H1 (cell line): ENCODE data around the gene TAS1R3. TPM values are rescaled to one million over a fixed set of nuclear protein-coding genes. Genes with fewer than 3 reads are reported as not detected.

Source experiments
- CTCF ChIA-PET: fragments of 300-600 bp; sonication (Branson Sonifier 250); formaldehyde crosslinking; loops from one replicate; lab custom pipeline; 2021; ENCODE audit not compliant: partially characterized antibody; lab: Charles Lee
- POLR2A ChIA-PET: fragments of 300-600 bp; sonication (Branson Sonifier 250); formaldehyde crosslinking; loops from one replicate; lab custom pipeline; 2021; ENCODE audit warnings: inconsistent platforms; ENCODE audit not compliant: partially characterized antibody; lab: Charles Lee
- DNase-seq, 2 experiments: peaks; one replicate each; pipeline versions ENCODE4 v3.0.0 to v3.0.0-alpha.2; 2010 to 2022; ENCODE audit warnings: low spot score in 2 of 2, low read depth in 1 of 2, mixed read lengths in 1 of 2
- FAIRE-seq: peaks from 2 replicates; lab custom pipeline; 2011; peaks lifted over from hg19 to GRCh38; lab: Jason Lieb, UNC
- H2AFZ ChIP-seq: 2 replicates; pipeline ENCODE4 v1.8.1; 2012; ENCODE audit warnings: low read length, inconsistent platforms
- H2AK5ac ChIP-seq: 2 replicates; pipeline ENCODE4 v1.6.1; 2013; ENCODE audit warnings: low read depth, low read length
- H2BK120ac ChIP-seq: replicated peaks from 2 replicates; pipeline ENCODE3; 2013; ENCODE audit warnings: low read depth, low read length, inconsistent platforms
- H2BK12ac ChIP-seq: 2 replicates; pipeline ENCODE4 v1.6.1; 2013; ENCODE audit warnings: low read depth, low read length
- H2BK15ac ChIP-seq: 2 replicates; pipeline ENCODE4 v1.6.1; 2013; ENCODE audit warnings: low read length
- H2BK20ac ChIP-seq: 2 replicates; pipeline ENCODE4 v1.6.1; 2013; ENCODE audit warnings: low read length
- H2BK5ac ChIP-seq: 2 replicates; pipeline ENCODE4 v1.6.1; 2013; ENCODE audit warnings: low read depth, low read length
- H3K14ac ChIP-seq: 2 replicates; pipeline ENCODE4 v1.6.1; 2013; ENCODE audit warnings: inconsistent platforms; ENCODE audit not compliant: insufficient read length
- H3K18ac ChIP-seq: 2 replicates; pipeline ENCODE4 v1.6.1; 2013; ENCODE audit warnings: low read length; ENCODE audit errors: extremely low read depth
- H3K23ac ChIP-seq: 2 replicates; pipeline ENCODE4 v1.6.1; 2013; ENCODE audit warnings: inconsistent platforms; ENCODE audit not compliant: insufficient read length
- H3K23me2 ChIP-seq: 2 replicates; pipeline ENCODE4 v1.6.1; 2013; ENCODE audit warnings: low read depth, low read length
- H3K27ac ChIP-seq: 2 replicates; pipeline ENCODE4 v1.6.1; 2011; ENCODE audit warnings: low read depth, low read length, inconsistent platforms
- H3K27me3 ChIP-seq, 4 experiments: replicated peaks in 1 of 4; 1 replicate in 1 of 4; 2 replicates in 3 of 4; pipeline versions ENCODE4 v1.6.1 to v1.8.1; 2011 to 2013; ENCODE audit warnings: low read length in 3 of 4, mild to moderate bottlenecking in 3 of 4, inconsistent platforms in 2 of 4, mixed read lengths in 2 of 4, moderate library complexity in 1 of 4; ENCODE audit not compliant: control insufficient read depth in 3 of 4, insufficient read depth in 3 of 4; ENCODE audit errors: extremely low read depth in 1 of 4
- H3K36me3 ChIP-seq, 4 experiments: 2 replicates each; pipeline versions ENCODE4 v1.6.1 to v1.8.1; 2011 to 2013; ENCODE audit warnings: mild to moderate bottlenecking in 4 of 4, low read length in 3 of 4, moderate library complexity in 2 of 4, control low read depth in 1 of 4, inconsistent platforms in 1 of 4; ENCODE audit not compliant: insufficient read depth in 4 of 4, control insufficient read depth in 2 of 4
- H3K4ac ChIP-seq: replicated peaks from 2 replicates; pipeline ENCODE3; 2013; ENCODE audit warnings: low read length, low read depth, mixed read lengths, inconsistent platforms; ENCODE audit not compliant: insufficient read length
- H3K4me1 ChIP-seq, 4 experiments: replicated peaks in 1 of 4; 1 replicate in 1 of 4; 2 replicates in 3 of 4; pipeline versions ENCODE4 v1.6.1 to v1.8.1; 2011 to 2013; ENCODE audit warnings: low read length in 3 of 4, inconsistent platforms in 2 of 4, mixed read lengths in 1 of 4; ENCODE audit not compliant: insufficient read depth in 4 of 4, control insufficient read depth in 3 of 4
- H3K4me2 ChIP-seq, 2 experiments: 2 replicates each; pipeline versions ENCODE4 v1.6.1 to v1.8.1; 2011 to 2013; ENCODE audit warnings: low read depth in 2 of 2, low read length in 2 of 2, control low read depth in 1 of 2, inconsistent platforms in 1 of 2, mild to moderate bottlenecking in 1 of 2; ENCODE audit not compliant: insufficient read depth in 1 of 2
- H3K4me3 ChIP-seq, 4 experiments: fragments of 200-600, 300-600 bp in 1 of 4; sonication (generic), shearing (Covaris generic), sonication (Bioruptor Twin) in 1 of 4; 2 replicates each; pipeline versions ENCODE4 v1.5.1 to v1.8.1; 2011 to 2016; ENCODE audit warnings: low read length in 4 of 4, low read depth in 3 of 4, control low read depth in 2 of 4, inconsistent platforms in 2 of 4, mild to moderate bottlenecking in 2 of 4, mixed read lengths in 1 of 4, moderate library complexity in 1 of 4; ENCODE audit not compliant: insufficient read depth in 2 of 4; ENCODE audit errors: extremely low read depth in 1 of 4
- H3K56ac ChIP-seq: replicated peaks from 2 replicates; pipeline ENCODE3; 2013; ENCODE audit warnings: low read depth, mild to moderate bottlenecking, mixed read lengths, low read length, inconsistent platforms; ENCODE audit not compliant: insufficient read length
- H3K79me1 ChIP-seq: 2 replicates; pipeline ENCODE4 v1.6.1; 2013; ENCODE audit warnings: low read depth, low read length, control low read depth
- H3K79me2 ChIP-seq, 2 experiments: 2 replicates each; pipeline versions ENCODE4 v1.6.1 to v1.8.1; 2012 to 2013; ENCODE audit warnings: low read length in 2 of 2, mild to moderate bottlenecking in 2 of 2, inconsistent platforms in 1 of 2; ENCODE audit not compliant: insufficient read depth in 2 of 2, control insufficient read depth in 1 of 2
- H3K9ac ChIP-seq, 4 experiments: replicated peaks in 1 of 4; 1 replicate in 1 of 4; 2 replicates in 3 of 4; pipeline versions ENCODE4 v1.6.1 to v1.8.1; 2011 to 2013; ENCODE audit warnings: low read depth in 3 of 4, low read length in 3 of 4, control low read depth in 2 of 4, mild to moderate bottlenecking in 2 of 4, moderate library complexity in 2 of 4, inconsistent platforms in 1 of 4; ENCODE audit errors: extremely low read depth in 1 of 4
- H3K9me3 ChIP-seq, 2 experiments: 2 replicates each; pipeline versions ENCODE4 v1.6.1 to v1.8.1; 2012 to 2013; ENCODE audit warnings: mild to moderate bottlenecking in 2 of 2, moderate library complexity in 2 of 2, control low read depth in 1 of 2, inconsistent platforms in 1 of 2, low read depth in 1 of 2, low read length in 1 of 2, mixed read lengths in 1 of 2; ENCODE audit not compliant: insufficient read depth in 2 of 2
- H4K20me1 ChIP-seq, 2 experiments: replicated peaks in 1 of 2; 2 replicates each; pipeline versions ENCODE3 to v1.8.1; 2011 to 2013; ENCODE audit warnings: inconsistent platforms in 2 of 2, low read length in 2 of 2, mild to moderate bottlenecking in 1 of 2; ENCODE audit not compliant: insufficient read depth in 2 of 2, control insufficient read depth in 1 of 2
- H4K5ac ChIP-seq: 2 replicates; pipeline ENCODE4 v1.6.1; 2013; ENCODE audit warnings: low read length, low read depth, mixed read lengths, inconsistent platforms; ENCODE audit not compliant: insufficient read length
- H4K8ac ChIP-seq: 2 replicates; pipeline ENCODE4 v1.8.0; 2013; ENCODE audit warnings: mild to moderate bottlenecking, moderate library complexity, low read length, inconsistent platforms; ENCODE audit not compliant: insufficient read depth; ENCODE audit errors: extremely low read depth
- H4K91ac ChIP-seq: replicated peaks from 2 replicates; pipeline ENCODE3; 2013; ENCODE audit warnings: low read length, mixed read lengths, inconsistent platforms; ENCODE audit not compliant: insufficient read length
- CEBPB ChIP-seq: IDR thresholded peaks from 2 replicates; pipeline ENCODE4 v1.6.1; 2012; ENCODE audit warnings: low read depth, low read length
- CREB1 ChIP-seq: IDR thresholded peaks from 2 replicates; pipeline ENCODE4 v1.6.1; 2012; ENCODE audit warnings: inconsistent platforms
- GTF2F1 ChIP-seq: IDR thresholded peaks from 2 replicates; pipeline ENCODE4 v1.6.1; 2012; ENCODE audit warnings: low read depth, low read length, improper control_type of control experiment, borderline replicate concordance
- JUND ChIP-seq: IDR thresholded peaks from 2 replicates; pipeline ENCODE4 v1.6.1; 2011; ENCODE audit warnings: mild to moderate bottlenecking, improper control_type of control experiment, low read length
- KDM1A ChIP-seq: fragments of 200-600, 300-600 bp; sonication (generic); IDR thresholded peaks from 2 replicates; pipeline ENCODE4 v1.7.1; 2016; ENCODE audit warnings: mild to moderate bottlenecking, low read length, borderline replicate concordance
- MAFK ChIP-seq: IDR thresholded peaks from 2 replicates; pipeline ENCODE4 v1.6.1; 2012; ENCODE audit warnings: low read depth, mild to moderate bottlenecking, improper control_type of control experiment, low read length
- POLR2A ChIP-seq, 2 experiments: IDR thresholded peaks; 1 replicate in 1 of 2; 2 replicates in 1 of 2; pipeline ENCODE4 v1.6.1; 2011; ENCODE audit warnings: low read depth in 2 of 2, low read length in 2 of 2, mild to moderate bottlenecking in 2 of 2; ENCODE audit errors: control extremely low read depth in 1 of 2
- SP2 ChIP-seq: IDR thresholded peaks from 2 replicates; pipeline ENCODE4 v1.6.1; 2012; ENCODE audit warnings: mild to moderate bottlenecking, low read length, inconsistent platforms
- SP4 ChIP-seq: IDR thresholded peaks from 2 replicates; pipeline ENCODE4 v1.6.1; 2012; ENCODE audit warnings: low read length, inconsistent platforms
- TBP ChIP-seq: IDR thresholded peaks from 2 replicates; pipeline ENCODE4 v1.6.1; 2011; ENCODE audit warnings: low read depth, low read length, improper control_type of control experiment
- WGBS, 2 experiments: shearing (Covaris generic) in 1 of 2; methylation state at CpG; one replicate each; pipeline versions ENCODE4 v1.1.6 to v1.1.7; 2013 to 2015; ENCODE audit warnings: low lambda C conversion rate in 2 of 2, mixed read lengths in 2 of 2, inconsistent platforms in 1 of 2, low coverage in 1 of 2, missing lambda C conversion rate in 1 of 2; ENCODE audit not compliant: insufficient replicate concordance in 2 of 2, insufficient coverage in 1 of 2, insufficient read length in 1 of 2; ENCODE audit errors: extremely low coverage in 1 of 2, missing lambda C conversion rate in 1 of 2; 5-methylcytosine and 5-hydroxymethylcytosine counted together
- polyA plus RNA-seq, 7 experiments: library from polyadenylated mRNA; depleted of rRNA in 3 of 7; stranded (reverse) in 5 of 7; unstranded in 2 of 7; fragments of >200 nt in 5 of 7; fragments of 200-250 nt in 2 of 7; gene quantifications; 1 replicate in 5 of 7; 2 replicates in 1 of 7; 4 replicates in 1 of 7; pipeline versions ENCODE4 v1.2.1 to v1.2.3, GENCODE V29; 2011 to 2013; ENCODE audit warnings: missing spikeins in 2 of 7, mixed read lengths in 2 of 7
- total RNA-seq: library from RNA; stranded (reverse); fragmentation: NEBNext Ultra II Directional; extraction: Animal tissue kit (Norgen Biotek cat#: 25700); gene quantifications from 2 replicates; pipeline ENCODE4 v1.2.1, GENCODE V29; 2021
- TF ChIP-seq, protein P1 (sequence below): IDR thresholded peaks from 2 replicates; pipeline ENCODE4 v1.6.1; 2011; ENCODE audit warnings: low read depth, mild to moderate bottlenecking, low read length; ENCODE audit not compliant: insufficient read depth
- TF ChIP-seq, protein P2 (sequence below): IDR thresholded peaks from 2 replicates; pipeline ENCODE4 v1.6.1; 2011; ENCODE audit warnings: low read length, improper control_type of control experiment

The TAS1R3 gene
- total and polyA plus RNA-seq, 2 of the 8 experiments (the other 6 are each of a cell fraction or from before 2014, with no cell fraction given) = 0.03 to 0.19 TPM

DNA sequence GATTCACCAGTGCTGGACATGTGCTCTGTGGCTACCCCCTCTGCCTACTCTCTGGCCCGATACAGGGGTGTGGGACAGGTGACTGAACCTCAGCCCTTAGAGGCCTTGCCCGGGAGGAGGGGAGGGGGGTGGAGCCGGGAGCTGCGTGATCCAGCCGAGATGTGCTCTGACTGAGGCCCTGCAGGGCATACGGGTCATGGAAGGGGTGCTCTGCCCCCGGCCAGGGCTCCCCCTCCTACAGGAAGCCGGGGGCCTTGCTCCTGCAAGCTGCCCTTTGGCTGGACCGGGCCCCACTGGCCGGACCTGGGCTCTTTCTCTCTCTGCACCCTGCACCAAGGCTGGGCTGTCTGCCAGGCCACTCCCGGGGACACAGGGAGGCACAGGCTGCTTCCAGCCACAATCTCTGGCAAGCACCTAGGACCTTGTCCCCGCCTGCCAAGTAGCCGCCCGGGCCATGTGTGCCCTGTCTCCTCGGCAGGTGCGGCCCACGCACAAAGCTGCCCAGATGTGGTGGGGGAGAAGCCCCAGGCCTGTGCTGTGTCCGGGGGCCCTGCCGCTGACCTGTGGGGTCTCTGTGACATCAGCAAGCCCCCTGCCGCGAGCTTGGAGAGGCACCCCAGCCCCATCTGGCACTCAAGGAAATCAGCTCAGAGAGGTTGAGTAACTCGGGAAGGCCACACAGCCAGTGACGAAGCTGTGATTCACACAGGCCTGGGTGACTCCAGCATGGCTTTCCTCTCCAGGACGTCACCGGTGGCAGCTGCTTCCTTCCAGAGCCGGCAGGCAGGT lies 49.4 kb upstream of the TAS1R3 start:
- H2BK120ac ChIP-seq = no peak overlapping the region
- H3K23me2 ChIP-seq = no peaks in the 10 kb centered on the region
- no peak overlapping the region for H3K14ac ChIP-seq
- H3K9ac ChIP-seq = no peak overlapping the region
- ChIA-PET CTCF (interaction anchor here (0.6 to 6.1 kb wide), 8 partner anchors 10 to 279 kb away, joined by 3 to 38 read pairs (median 3); no protein-coding TSS in a partner anchor), POLR2A (interaction anchor here (1.0 to 1.2 kb wide), 3 partner anchors 10 to 34 kb away, joined by 3 to 4 read pairs (median 3); no protein-coding TSS in a partner anchor)
- H2BK20ac ChIP-seq = no peak overlapping the region
- no peaks in the 10 kb centered on the region for H3K79me1 ChIP-seq
- H3K27me3 ChIP-seq = no peaks in the 10 kb centered on the region
- no peak overlapping the region for H3K23ac ChIP-seq
- DNase-seq (no peak), FAIRE-seq (no peak)
- 86% methylated on average over 23 of the region's 26 CpGs; no CpG with 5 or more reads in 1 of the 2 experiments for WGBS, 2 experiments
- H4K91ac ChIP-seq = no peak overlapping the region
- peaks cover 0 to 2% (median under 1%) of the 10 kb centered on the region in 4 experiments; a peak in 1 of 7 replicates for H3K4me1 ChIP-seq
- no peak overlapping the region for H3K4ac ChIP-seq
- no peaks in the 10 kb centered on the region for H3K9me3 ChIP-seq
- H3K4me2 ChIP-seq = no peak overlapping the region
- peak overlapping the region; percentile 29; the same call in 1 of the 2 replicates for H2BK15ac ChIP-seq
- H3K36me3 ChIP-seq = no peaks in the 10 kb centered on the region
- no peak overlapping the region for H3K56ac ChIP-seq
- 0 out of 2 replicates have a peak overlapping the region, but pooled peaks have one; percentile 63 for H2BK12ac ChIP-seq
- no peak overlapping the region for H3K4me3 ChIP-seq
- H2AK5ac ChIP-seq = no peak overlapping the region
- no peaks in the 10 kb centered on the region for H3K79me2 ChIP-seq
- no peak overlapping the region for H4K5ac ChIP-seq
- no peak overlapping the region for H2AFZ ChIP-seq
- no peak overlapping the region for H3K27ac ChIP-seq
- no peak overlapping the region for H3K18ac ChIP-seq
- H2BK5ac ChIP-seq = no peak overlapping the region
- no peaks in the 10 kb centered on the region for H4K20me1 ChIP-seq
- no peak overlapping the region for H4K8ac ChIP-seq
- TF ChIP-seq, protein P1, sequence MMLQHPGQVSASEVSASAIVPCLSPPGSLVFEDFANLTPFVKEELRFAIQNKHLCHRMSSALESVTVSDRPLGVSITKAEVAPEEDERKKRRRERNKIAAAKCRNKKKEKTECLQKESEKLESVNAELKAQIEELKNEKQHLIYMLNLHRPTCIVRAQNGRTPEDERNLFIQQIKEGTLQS = no peak
- TF ChIP-seq SP4 = no peak
- TF ChIP-seq KDM1A = no peak
- TF ChIP-seq TBP = no peak
- TF ChIP-seq CEBPB = no peak
- no peak for TF ChIP-seq CREB1
- no peak for TF ChIP-seq MAFK
- TF ChIP-seq, protein P2, sequence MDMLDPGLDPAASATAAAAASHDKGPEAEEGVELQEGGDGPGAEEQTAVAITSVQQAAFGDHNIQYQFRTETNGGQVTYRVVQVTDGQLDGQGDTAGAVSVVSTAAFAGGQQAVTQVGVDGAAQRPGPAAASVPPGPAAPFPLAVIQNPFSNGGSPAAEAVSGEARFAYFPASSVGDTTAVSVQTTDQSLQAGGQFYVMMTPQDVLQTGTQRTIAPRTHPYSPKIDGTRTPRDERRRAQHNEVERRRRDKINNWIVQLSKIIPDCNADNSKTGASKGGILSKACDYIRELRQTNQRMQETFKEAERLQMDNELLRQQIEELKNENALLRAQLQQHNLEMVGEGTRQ = no peak
- TF ChIP-seq SP2 = no peak
- TF ChIP-seq GTF2F1 = no peak
- no peak for TF ChIP-seq POLR2A (IDR thresholded peaks at IDR 0.05; ENCODE audit: control extremely low read depth in 1 of 2, low read depth in 2 of 2, low read length in 2 of 2)
- no peak for TF ChIP-seq JUND
